ENCODE data around the gene C1orf21.

Gene C1orf21

GRCh38 chr1:184447651-184448185, 60.9 kb downstream of the C1orf21 start:
- no peak for DNase-seq (ENCODE audit: low read depth)

GRCh38 chr1:184449916-184450315, 63.1 kb downstream of the C1orf21 start:
- DNase-seq (ENCODE audit: low read depth): no peak

- DNase-seq (ENCODE audit: low read depth): no peak
Measured at GRCh38 chr1:184455786-184456185, 69.0 kb downstream of the C1orf21 start.

- no peak for DNase-seq (ENCODE audit: low read depth)
Measured at GRCh38 chr1:184456189-184456588, 69.4 kb downstream of the C1orf21 start.

- DNase-seq (ENCODE audit: low read depth): no peak
Measured at GRCh38 chr1:184457500-184457899, 70.7 kb downstream of the C1orf21 start.

GRCh38 chr1:184461321-184461720, 74.5 kb downstream of the C1orf21 start:
- no peak for DNase-seq (ENCODE audit: low read depth)

GRCh38 chr1:184462155-184462554, 75.3 kb downstream of the C1orf21 start:
- DNase-seq (ENCODE audit: low read depth): no peak

DNA sequence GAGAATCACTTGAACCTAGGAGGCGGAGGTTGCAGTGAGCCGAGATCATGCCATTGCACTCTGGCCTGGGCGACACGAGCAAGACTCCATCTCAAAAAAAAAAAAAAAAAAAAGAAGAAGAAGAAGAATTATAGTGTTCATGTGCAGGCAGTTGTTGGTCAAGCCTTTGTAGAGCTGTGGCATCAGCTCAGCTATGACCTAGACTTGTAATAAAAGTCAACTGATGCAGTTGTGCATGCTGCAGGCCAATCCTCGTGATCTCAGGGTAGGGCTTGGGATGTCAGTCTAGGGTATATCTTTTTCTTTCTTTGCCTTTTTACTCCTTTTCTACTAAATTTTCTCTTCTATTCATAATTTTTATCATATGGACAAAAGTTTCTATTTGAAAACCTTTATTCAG, 76.2 kb downstream of the C1orf21 start:
- DNase-seq (ENCODE audit: low read depth): no peak

GRCh38 chr1:184463680-184464079, 76.9 kb downstream of the C1orf21 start:
- DNase-seq (ENCODE audit: low read depth): no peak

DNA sequence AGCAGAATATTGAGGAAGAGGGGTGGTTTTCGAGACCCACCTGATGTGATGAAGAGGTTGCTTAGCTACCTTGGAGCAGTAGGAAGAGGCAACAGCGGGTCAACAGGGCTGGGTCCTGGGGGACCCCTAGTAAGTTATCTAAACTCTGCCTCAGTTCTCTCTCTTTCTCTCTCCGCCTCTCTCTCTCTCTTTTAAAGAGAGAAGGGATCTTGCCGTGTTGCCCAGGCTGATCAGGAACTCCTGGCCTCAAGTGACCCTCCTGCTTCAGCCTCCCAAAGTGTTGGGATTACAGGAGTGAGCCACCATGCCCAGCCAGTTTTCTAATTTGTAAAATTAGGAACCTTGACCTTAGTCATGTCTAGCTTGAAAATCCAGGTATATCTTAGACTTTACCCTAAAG, 77.9 kb downstream of the C1orf21 start:
- DNase-seq (ENCODE audit: low read depth): no peak

DNA sequence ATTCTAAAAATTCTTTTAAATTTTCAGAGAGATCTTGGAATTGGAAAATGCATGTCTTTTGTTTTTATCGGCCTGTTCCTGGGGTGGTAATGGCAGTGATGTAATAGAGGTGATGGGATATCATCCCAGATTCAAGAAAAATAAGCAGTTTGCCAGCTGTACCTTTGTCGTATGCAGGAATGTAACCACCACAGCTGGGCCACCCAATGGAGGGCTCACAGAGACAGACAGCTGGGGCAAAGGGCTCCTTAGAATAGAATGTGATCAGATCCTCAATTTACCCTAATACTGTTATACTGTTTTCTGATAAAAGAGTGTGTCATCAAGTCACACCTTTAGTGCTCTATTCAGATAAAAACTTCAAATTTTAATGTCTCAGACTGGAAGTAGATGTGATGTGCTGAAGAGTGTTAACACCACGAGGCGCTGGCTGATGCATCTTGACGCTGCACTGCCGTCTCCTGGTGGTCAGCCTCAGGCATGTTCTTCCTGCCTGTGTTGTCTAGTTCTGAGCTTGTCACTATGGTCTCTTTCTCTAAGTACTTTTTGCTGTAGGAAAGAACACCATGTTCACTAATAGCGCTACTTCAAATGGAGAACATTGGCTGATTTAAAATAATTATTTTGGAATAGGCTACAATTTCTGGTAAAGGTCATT, 78.8 kb downstream of the C1orf21 start:
- DNase-seq (ENCODE audit: low read depth): no peak

- no peak for DNase-seq (ENCODE audit: low read depth)
Measured at GRCh38 chr1:184467295-184467694, 80.5 kb downstream of the C1orf21 start.

GRCh38 chr1:184469396-184469795, 82.6 kb downstream of the C1orf21 start:
- no peak for DNase-seq (ENCODE audit: low read depth)

DNA sequence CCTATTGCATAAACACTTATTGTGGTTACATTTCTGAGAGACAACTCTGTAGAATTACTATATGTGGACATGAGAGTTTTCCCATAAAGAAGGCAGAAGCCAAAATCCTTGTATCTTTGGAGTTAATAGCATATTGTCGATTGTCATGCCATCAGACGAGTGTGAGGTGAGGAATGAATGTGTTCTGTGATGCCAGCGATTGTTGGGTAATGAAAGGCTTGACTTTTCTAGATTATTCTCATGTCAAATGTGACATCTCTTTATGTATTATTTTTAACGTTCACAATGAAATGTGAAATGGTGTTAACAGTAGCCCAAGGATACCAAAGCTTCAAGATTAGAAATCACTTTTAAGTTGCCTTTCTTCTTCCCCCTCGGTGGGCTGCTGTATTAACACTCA, 84.9 kb downstream of the C1orf21 start:
- no peak for DNase-seq (ENCODE audit: low read depth)

GRCh38 chr1:184472136-184472535, 85.3 kb downstream of the C1orf21 start:
- no peak for DNase-seq (ENCODE audit: low read depth)

- DNase-seq (ENCODE audit: low read depth): no peak
Measured at GRCh38 chr1:184473176-184473966, 86.5 kb downstream of the C1orf21 start.

DNA sequence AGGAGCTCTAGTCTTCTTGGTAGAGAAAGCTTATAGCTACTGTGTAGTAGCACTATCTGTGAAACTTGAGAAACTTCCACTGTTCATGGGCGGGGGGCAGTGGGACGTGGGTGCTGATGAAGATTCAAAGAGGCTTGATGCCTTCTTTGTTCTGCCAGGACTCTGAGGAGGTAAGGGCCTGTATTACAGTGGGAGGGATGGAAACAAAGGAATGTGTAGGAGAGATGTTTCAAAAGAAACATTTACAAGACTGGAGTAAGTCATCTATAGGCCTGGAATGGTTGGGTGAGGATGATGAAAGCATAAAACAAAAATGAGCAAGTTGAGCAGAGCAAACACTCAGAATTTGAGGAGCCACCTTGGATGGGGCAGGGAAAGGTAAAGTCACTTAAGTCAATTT, 89.4 kb downstream of the C1orf21 start:
- no peak for DNase-seq (ENCODE audit: low read depth)

DNA sequence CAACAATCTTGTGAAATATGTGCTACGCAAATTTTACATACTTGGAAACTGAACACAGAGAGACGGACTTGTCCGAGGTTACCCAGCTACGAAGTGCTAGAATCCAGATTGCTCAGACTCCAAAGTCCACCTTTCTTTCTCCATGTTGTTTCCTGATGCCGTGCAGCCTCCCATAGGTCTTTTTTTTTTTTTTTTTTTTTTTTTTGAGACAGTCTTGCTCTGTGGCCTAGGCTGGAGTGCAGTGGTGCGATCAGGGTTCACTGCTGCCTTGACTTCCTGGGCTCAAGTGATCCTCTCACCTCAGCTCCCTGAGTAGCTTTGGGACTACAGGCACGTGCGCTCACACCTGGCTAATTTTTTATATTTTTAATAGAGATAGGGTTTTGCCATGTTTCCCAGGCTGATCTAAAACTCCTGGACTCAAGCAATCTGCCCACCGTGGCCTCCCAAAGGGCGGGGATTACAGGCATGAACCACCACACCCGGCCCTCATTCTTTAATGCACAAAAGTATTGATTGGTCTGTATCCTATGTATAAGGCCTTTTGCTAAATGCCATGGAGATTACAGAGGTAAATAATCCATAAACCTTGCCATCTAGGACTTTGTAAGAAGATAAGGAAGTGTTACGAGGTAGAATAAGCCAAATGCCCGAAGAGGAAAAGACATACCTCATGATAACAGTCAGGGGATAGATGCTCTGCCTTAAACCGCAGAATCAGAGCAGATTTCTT, 92.8 kb downstream of the C1orf21 start:
- no peak for DNase-seq (ENCODE audit: low read depth)

DNA sequence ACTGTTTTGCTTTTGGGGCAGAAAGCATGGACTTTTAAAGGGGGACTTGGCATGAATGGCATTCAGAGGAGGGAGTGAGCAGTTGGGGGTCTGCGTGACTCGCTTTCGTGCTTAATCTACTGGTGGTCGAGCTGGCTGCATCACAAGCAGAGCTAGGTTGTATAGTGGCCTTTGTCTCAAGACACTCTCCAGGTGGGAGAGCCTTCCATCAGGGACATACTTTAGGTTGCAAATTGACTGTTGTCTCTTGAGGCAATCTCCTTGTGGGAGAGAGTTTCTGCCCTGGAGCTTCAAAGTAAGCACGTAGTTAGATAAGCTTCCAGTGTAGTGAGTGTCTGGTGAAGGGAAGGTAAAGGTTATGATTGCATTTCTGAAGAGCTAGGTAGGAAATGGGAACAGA, 93.9 kb downstream of the C1orf21 start:
- no peak for DNase-seq (ENCODE audit: low read depth)

DNA sequence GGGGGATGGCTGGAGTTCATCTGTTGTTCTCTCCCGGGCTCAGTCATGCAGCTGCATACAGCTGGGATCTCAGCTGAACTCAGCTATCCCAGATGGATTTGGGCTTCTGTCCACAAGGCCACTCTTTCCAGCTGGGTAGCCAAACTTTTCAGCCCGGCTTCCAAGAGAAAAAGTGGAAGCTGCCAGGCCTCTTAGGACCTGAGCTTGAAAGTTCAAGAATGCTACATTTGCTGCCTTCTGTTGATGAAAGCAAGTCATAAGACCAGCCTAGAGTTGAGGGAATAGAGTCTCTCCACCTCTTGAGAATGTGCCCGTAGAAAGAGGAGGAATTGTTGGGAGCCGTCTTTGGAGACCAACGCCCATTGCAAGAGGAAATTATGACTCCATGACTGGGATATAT, 95.3 kb downstream of the C1orf21 start:
- no peak for DNase-seq (ENCODE audit: low read depth)

GRCh38 chr1:184483101-184483683, 96.4 kb downstream of the C1orf21 start:
- DNase-seq (ENCODE audit: low read depth): no peak
